IMR-90 (cell line): ENCODE data around the gene SLC26A5. TPM values are rescaled to one million over a fixed set of nuclear protein-coding genes. Genes with fewer than 3 reads are reported as not detected.
A peak's percentile ranks its signal among the peaks of the same experiment; 100 is the strongest.

ENCODE experiments used
- ATAC-seq: fragments of 200-7000 bp; cut with Tn5 transposase; 2 replicates; pipeline ENCODE4 v1.9.1; 2020; ENCODE audit warnings: low read depth, mild to moderate bottlenecking, moderate library complexity
- BruUV-seq: library from RNA; stranded (reverse); fragments of 400-500 nt; replicated peaks from 2 replicates; lab custom pipeline; 2021; lab: Mats Ljungman, UMichigan
- CTCF ChIA-PET: fragments of 300-600 bp; formaldehyde crosslinking; extraction: SDS; loops from one replicate; lab custom pipeline; 2021; ENCODE audit warnings: antibody characterized with exemption; lab: Yijun Ruan, JAX
- POLR2A ChIA-PET: fragments of 300-600 bp; sonication (Branson Sonifier 250); formaldehyde crosslinking; loops from one replicate; lab custom pipeline; 2022; ENCODE audit warnings: antibody characterized with exemption; ENCODE audit not compliant: unreplicated experiment; lab: Charles Lee
- DNase-seq: peaks from one replicate; pipeline ENCODE4 v3.0.0; 2013
- H2AFZ ChIP-seq: replicated peaks from 2 replicates; pipeline ENCODE3; 2013; ENCODE audit warnings: low read length, mild to moderate bottlenecking; ENCODE audit not compliant: poor library complexity
- H2AK5ac ChIP-seq: 2 replicates; pipeline ENCODE4 v1.6.1; 2013; ENCODE audit warnings: low read depth, low read length, inconsistent platforms
- H2AK9ac ChIP-seq: replicated peaks from 2 replicates; pipeline ENCODE3; 2013; ENCODE audit warnings: mild to moderate bottlenecking, low read depth, low read length, moderate library complexity; ENCODE audit not compliant: poor library complexity
- H2BK120ac ChIP-seq: 2 replicates; pipeline ENCODE4 v1.6.1; 2013; ENCODE audit warnings: low read depth, low read length, inconsistent platforms
- H2BK15ac ChIP-seq: 3 replicates; pipeline ENCODE4 v1.6.1; 2013; ENCODE audit warnings: low read depth, low read length, inconsistent platforms
- H2BK20ac ChIP-seq: 2 replicates; pipeline ENCODE4 v1.6.1; 2013; ENCODE audit warnings: low read depth, mild to moderate bottlenecking, inconsistent platforms, low read length, moderate library complexity
- H2BK5ac ChIP-seq: 2 replicates; pipeline ENCODE4 v1.6.1; 2013; ENCODE audit warnings: mild to moderate bottlenecking, low read depth, low read length, inconsistent platforms; ENCODE audit not compliant: poor library complexity, severe bottlenecking
- H3K14ac ChIP-seq: replicated peaks from 2 replicates; pipeline ENCODE4 v1.6.1; 2013; ENCODE audit warnings: low read depth, low read length, inconsistent platforms
- H3K18ac ChIP-seq: 2 replicates; pipeline ENCODE4 v1.6.1; 2013; ENCODE audit warnings: low read depth, low read length, control low read depth
- H3K23ac ChIP-seq: 2 replicates; pipeline ENCODE4 v1.6.1; 2013; ENCODE audit warnings: low read depth, low read length, inconsistent platforms
- H3K27ac ChIP-seq: 2 replicates; pipeline ENCODE4 v1.5.1; 2013; ENCODE audit warnings: mild to moderate bottlenecking, control low read depth, low read length; ENCODE audit not compliant: insufficient read depth
- H3K27me3 ChIP-seq: 2 replicates; pipeline ENCODE4 v1.6.1; 2013; ENCODE audit warnings: low read length; ENCODE audit not compliant: control insufficient read depth, insufficient read depth
- H3K36me3 ChIP-seq: 2 replicates; pipeline ENCODE4 v1.6.1; 2013; ENCODE audit warnings: low read length, mixed read lengths; ENCODE audit not compliant: control insufficient read depth, insufficient read depth
- H3K4ac ChIP-seq: 2 replicates; pipeline ENCODE4 v1.6.1; 2013; ENCODE audit warnings: low read depth, low read length, inconsistent platforms
- H3K4me1 ChIP-seq: 2 replicates; pipeline ENCODE4 v1.6.1; 2013; ENCODE audit warnings: low read length, mixed read lengths; ENCODE audit not compliant: control insufficient read depth, insufficient read depth
- H3K4me2 ChIP-seq: 2 replicates; pipeline ENCODE4 v1.6.1; 2013; ENCODE audit warnings: low read depth, mild to moderate bottlenecking, control low read depth, low read length, moderate library complexity
- H3K4me3 ChIP-seq: 2 replicates; pipeline ENCODE4 v1.5.1; 2013; ENCODE audit warnings: low read depth, mild to moderate bottlenecking, control low read depth, low read length, moderate library complexity; ENCODE audit not compliant: insufficient read depth
- H3K56ac ChIP-seq: 2 replicates; pipeline ENCODE4 v1.6.1; 2013; ENCODE audit warnings: low read length, inconsistent platforms; ENCODE audit not compliant: insufficient read depth; ENCODE audit errors: extremely low read depth
- H3K79me1 ChIP-seq, 2 experiments: 2 replicates each; pipeline ENCODE4 v1.6.1; 2013; ENCODE audit warnings: low read length in 2 of 2, inconsistent platforms in 1 of 2, low read depth in 1 of 2
- H3K9ac ChIP-seq: 2 replicates; pipeline ENCODE4 v1.6.1; 2013; ENCODE audit warnings: low read depth, low read length, control low read depth
- H3K9me1 ChIP-seq: 2 replicates; pipeline ENCODE4 v1.6.1; 2013; ENCODE audit warnings: low read length, inconsistent platforms; ENCODE audit not compliant: insufficient read depth
- H3K9me3 ChIP-seq: 2 replicates; pipeline ENCODE4 v1.6.1; 2013; ENCODE audit warnings: low read length; ENCODE audit not compliant: control insufficient read depth, insufficient read depth
- H4K20me1 ChIP-seq: 2 replicates; pipeline ENCODE4 v1.6.1; 2013; ENCODE audit warnings: low read length, inconsistent platforms; ENCODE audit not compliant: insufficient read depth
- H4K5ac ChIP-seq: 2 replicates; pipeline ENCODE4 v1.6.1; 2013; ENCODE audit warnings: mild to moderate bottlenecking, low read depth, low read length, control low read depth
- H4K8ac ChIP-seq, 2 experiments: 2 replicates each; pipeline ENCODE4 v1.6.1; 2013; ENCODE audit warnings: low read depth in 2 of 2, low read length in 2 of 2, control low read depth in 1 of 2, inconsistent platforms in 1 of 2
- H4K91ac ChIP-seq: 2 replicates; pipeline ENCODE4 v1.6.1; 2013; ENCODE audit warnings: low read depth, low read length, inconsistent platforms; ENCODE audit not compliant: insufficient read depth
- BHLHE40 ChIP-seq: fragments of 150-350 bp; IDR thresholded peaks from 2 replicates; pipeline ENCODE4 v1.6.1; 2016; ENCODE audit warnings: mild to moderate bottlenecking, low read depth, low read length
- CEBPB ChIP-seq: IDR thresholded peaks from 2 replicates; pipeline ENCODE4 v1.6.1; 2012; ENCODE audit warnings: low read depth, low read length, improper control_type of control experiment
- CHD1 ChIP-seq: IDR thresholded peaks from 2 replicates; pipeline ENCODE4 v1.6.1; 2012; ENCODE audit warnings: low read depth, low read length, improper control_type of control experiment
- FOS ChIP-seq: fragments of 150-350 bp; IDR thresholded peaks from 2 replicates; pipeline ENCODE4 v1.6.1; 2016; ENCODE audit warnings: low read depth, low read length
- MAFK ChIP-seq: IDR thresholded peaks from 2 replicates; pipeline ENCODE4 v1.6.1; 2012; ENCODE audit warnings: low read depth, low read length, improper control_type of control experiment
- MAZ ChIP-seq: IDR thresholded peaks from 2 replicates; pipeline ENCODE4 v1.6.1; 2012; ENCODE audit warnings: low read depth, mild to moderate bottlenecking, low read length, improper control_type of control experiment, moderate library complexity, borderline replicate concordance
- MXI1 ChIP-seq: IDR thresholded peaks from 2 replicates; pipeline ENCODE4 v1.6.1; 2012; ENCODE audit warnings: low read depth, mild to moderate bottlenecking, low read length, moderate library complexity, borderline replicate concordance
- NFE2L2 ChIP-seq: fragments of 150-350 bp; IDR thresholded peaks from 2 replicates; pipeline ENCODE4 v1.6.1; 2016; ENCODE audit warnings: low read depth, mild to moderate bottlenecking, low read length
- POLR2A ChIP-seq: IDR thresholded peaks from 2 replicates; pipeline ENCODE4 v1.6.1; 2012; ENCODE audit warnings: mild to moderate bottlenecking, low read depth, low read length
- RAD21 ChIP-seq: IDR thresholded peaks from 2 replicates; pipeline ENCODE4 v1.6.1; 2012; ENCODE audit warnings: low read length, improper control_type of control experiment
- RCOR1 ChIP-seq: IDR thresholded peaks from 2 replicates; pipeline ENCODE4 v1.6.1; 2012; ENCODE audit warnings: mild to moderate bottlenecking, low read length, improper control_type of control experiment; ENCODE audit not compliant: insufficient replicate concordance
- RFX5 ChIP-seq: IDR thresholded peaks from 2 replicates; pipeline ENCODE4 v1.8.0; 2012; ENCODE audit warnings: low read depth, mild to moderate bottlenecking, low read length, moderate library complexity
- SMC3 ChIP-seq: fragments of 150-350 bp; IDR thresholded peaks from 2 replicates; pipeline ENCODE4 v1.6.1; 2016; ENCODE audit warnings: low read depth, mild to moderate bottlenecking, antibody characterized with exemption, low read length, moderate library complexity
- WGBS, 2 experiments: methylation state at CpG; one replicate each; pipeline versions ENCODE4 v1.1.5 to v1.1.7; 2013; ENCODE audit warnings: missing lambda C conversion rate in 2 of 2; ENCODE audit not compliant: insufficient read length in 1 of 2; ENCODE audit errors: extremely low coverage in 2 of 2; 5-methylcytosine and 5-hydroxymethylcytosine counted together
- dilution Hi-C: fragments of 300-500 bp; cut with HindIII; formaldehyde crosslinking; loops from one replicate; pipeline ENCODE4 v1.14.3; 2018; ENCODE audit warnings: low sequenced_read_pairs; ENCODE audit not compliant: unreplicated experiment
- in situ Hi-C: fragments of 300-500 bp; cut with MboI; formaldehyde crosslinking; loops from 3 replicates; pipeline ENCODE4 v1.14.3; 2019; ENCODE audit warnings: low sequenced_read_pairs, inconsistent platforms, mixed read lengths
- intact Hi-C: fragments of 100-400 bp; cut with micrococcal nuclease; formaldehyde crosslinking; loops from 2 replicates; pipeline ENCODE4 v1.10.0; 2022
- polyA plus RNA-seq, 3 experiments: library from polyadenylated mRNA; depleted of rRNA; stranded (reverse); fragments of >200 nt; gene quantifications; 2 replicates each; pipeline ENCODE4 v1.2.3, GENCODE V29; 2012; ENCODE audit warnings: low replicate concordance in 1 of 3
- total RNA-seq: library from RNA; depleted of rRNA; stranded (reverse); fragments of >200 nt; gene quantifications from 2 replicates; pipeline ENCODE4 v1.2.3, GENCODE V29; 2012
- TF ChIP-seq, protein P1 (sequence below): fragments of 150-350 bp; IDR thresholded peaks from 2 replicates; pipeline ENCODE4 v1.6.1; 2017; ENCODE audit warnings: mild to moderate bottlenecking, antibody characterized with exemption, low read length, low read depth
- TF ChIP-seq, protein P2 (sequence below): conservative IDR thresholded peaks from 2 replicates; pipeline ENCODE4 v1.5.1; 2012; ENCODE audit warnings: mild to moderate bottlenecking, low read depth, low read length, improper control_type of control experiment
- TF ChIP-seq, protein P3 (sequence below): fragments of 150-350 bp; IDR thresholded peaks from 2 replicates; pipeline ENCODE4 v1.6.1; 2016; ENCODE audit warnings: low read depth, mild to moderate bottlenecking, low read length, moderate library complexity, borderline replicate concordance

The SLC26A5 gene
- total and polyA plus RNA-seq, 2 of the 4 experiments (the other 2 are of a cell fraction) = not detected

DNA sequence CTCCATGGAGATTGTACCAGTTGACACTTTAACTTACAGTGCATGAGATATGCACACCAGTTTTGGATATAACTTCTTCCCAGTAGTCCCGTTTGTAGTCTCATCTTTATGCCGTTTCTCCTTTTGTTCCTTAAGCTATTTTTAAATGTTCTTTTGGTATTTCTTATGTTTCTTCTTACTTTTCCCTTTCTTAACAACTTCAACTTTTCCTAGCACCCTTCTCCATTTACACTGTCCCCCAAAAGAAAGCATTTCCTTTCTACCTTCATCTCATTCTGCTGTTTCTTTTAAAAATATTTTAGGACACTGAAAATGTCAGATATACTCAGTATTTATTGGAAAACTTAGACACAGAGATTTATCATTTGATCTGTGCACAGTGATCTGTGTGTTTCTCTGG lies 97.0 kb downstream of the SLC26A5 start:
- Histone ChIP-seq H3K9ac (no peak overlapping the region), H3K56ac (no peak overlapping the region), H3K27ac (no peak overlapping the region), H3K4me3 (0 out of 2 replicates have a peak overlapping the region, but pooled peaks have one; percentile 61), H3K4me2 (peak overlapping the region; percentile 5), H2BK5ac (no peak overlapping the region), H2AK9ac (no peak overlapping the region), H4K91ac (no peak overlapping the region), H3K14ac (no peak overlapping the region), H2BK15ac (no peak overlapping the region), H4K8ac (no peak overlapping the region), H3K4me1 (no peaks in the 10 kb centered on the region), H2AK5ac (no peak overlapping the region), H4K20me1 (peaks cover 23% of the 10 kb centered on the region; the same call in 1 of the 2 replicates), H3K36me3 (peaks cover 10% of the 10 kb centered on the region), H2AFZ (no peak overlapping the region), H4K5ac (no peak overlapping the region), H2BK20ac (no peak overlapping the region), H3K9me1 (no peaks in the 10 kb centered on the region; the same call in none of the 2 replicates), H2BK120ac (no peak overlapping the region), H3K9me3 (no peaks in the 10 kb centered on the region), H3K27me3 (no peaks in the 10 kb centered on the region), H3K18ac (no peak overlapping the region), H3K23ac (no peak overlapping the region; the same call in 1 of the 2 replicates), H3K4ac (no peak overlapping the region), H3K79me1 (peaks cover 16 to 21% of the 10 kb centered on the region in 2 experiments; a peak in 3 of 4 replicates)
- ChIA-PET CTCF (no interaction called here), POLR2A (no interaction called here)
- in situ Hi-C loops (no loop called here), intact Hi-C loops (no loop called here), dilution Hi-C loops (no loop called here)
- no peak for DNase-seq
- ATAC-seq = no peak
- BruUV-seq = no TSS peak
- WGBS, 2 experiments = no CpG with 5 or more reads among the region's 2 CpGs
- TF ChIP-seq RCOR1 = no peak
- no peak for TF ChIP-seq SMC3
- TF ChIP-seq BHLHE40 = no peak
- TF ChIP-seq FOS = no peak
- TF ChIP-seq MAZ = no peak
- TF ChIP-seq POLR2A = no peak
- no peak for TF ChIP-seq MAFK
- TF ChIP-seq, protein P1, sequence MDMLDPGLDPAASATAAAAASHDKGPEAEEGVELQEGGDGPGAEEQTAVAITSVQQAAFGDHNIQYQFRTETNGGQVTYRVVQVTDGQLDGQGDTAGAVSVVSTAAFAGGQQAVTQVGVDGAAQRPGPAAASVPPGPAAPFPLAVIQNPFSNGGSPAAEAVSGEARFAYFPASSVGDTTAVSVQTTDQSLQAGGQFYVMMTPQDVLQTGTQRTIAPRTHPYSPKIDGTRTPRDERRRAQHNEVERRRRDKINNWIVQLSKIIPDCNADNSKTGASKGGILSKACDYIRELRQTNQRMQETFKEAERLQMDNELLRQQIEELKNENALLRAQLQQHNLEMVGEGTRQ = no peak
- TF ChIP-seq RFX5 = no peak
- TF ChIP-seq CEBPB = no peak
- no peak for TF ChIP-seq RAD21
- TF ChIP-seq NFE2L2 = no peak
- TF ChIP-seq, protein P2, sequence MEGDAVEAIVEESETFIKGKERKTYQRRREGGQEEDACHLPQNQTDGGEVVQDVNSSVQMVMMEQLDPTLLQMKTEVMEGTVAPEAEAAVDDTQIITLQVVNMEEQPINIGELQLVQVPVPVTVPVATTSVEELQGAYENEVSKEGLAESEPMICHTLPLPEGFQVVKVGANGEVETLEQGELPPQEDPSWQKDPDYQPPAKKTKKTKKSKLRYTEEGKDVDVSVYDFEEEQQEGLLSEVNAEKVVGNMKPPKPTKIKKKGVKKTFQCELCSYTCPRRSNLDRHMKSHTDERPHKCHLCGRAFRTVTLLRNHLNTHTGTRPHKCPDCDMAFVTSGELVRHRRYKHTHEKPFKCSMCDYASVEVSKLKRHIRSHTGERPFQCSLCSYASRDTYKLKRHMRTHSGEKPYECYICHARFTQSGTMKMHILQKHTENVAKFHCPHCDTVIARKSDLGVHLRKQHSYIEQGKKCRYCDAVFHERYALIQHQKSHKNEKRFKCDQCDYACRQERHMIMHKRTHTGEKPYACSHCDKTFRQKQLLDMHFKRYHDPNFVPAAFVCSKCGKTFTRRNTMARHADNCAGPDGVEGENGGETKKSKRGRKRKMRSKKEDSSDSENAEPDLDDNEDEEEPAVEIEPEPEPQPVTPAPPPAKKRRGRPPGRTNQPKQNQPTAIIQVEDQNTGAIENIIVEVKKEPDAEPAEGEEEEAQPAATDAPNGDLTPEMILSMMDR = no peak
- TF ChIP-seq CHD1 = no peak
- no peak for TF ChIP-seq MXI1
- TF ChIP-seq, protein P3, sequence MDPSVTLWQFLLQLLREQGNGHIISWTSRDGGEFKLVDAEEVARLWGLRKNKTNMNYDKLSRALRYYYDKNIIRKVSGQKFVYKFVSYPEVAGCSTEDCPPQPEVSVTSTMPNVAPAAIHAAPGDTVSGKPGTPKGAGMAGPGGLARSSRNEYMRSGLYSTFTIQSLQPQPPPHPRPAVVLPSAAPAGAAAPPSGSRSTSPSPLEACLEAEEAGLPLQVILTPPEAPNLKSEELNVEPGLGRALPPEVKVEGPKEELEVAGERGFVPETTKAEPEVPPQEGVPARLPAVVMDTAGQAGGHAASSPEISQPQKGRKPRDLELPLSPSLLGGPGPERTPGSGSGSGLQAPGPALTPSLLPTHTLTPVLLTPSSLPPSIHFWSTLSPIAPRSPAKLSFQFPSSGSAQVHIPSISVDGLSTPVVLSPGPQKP = no peak
